ENCODE measurements around the gene NLRP14. TPM values are rescaled to one million over a fixed set of nuclear protein-coding genes. Genes with fewer than 3 reads are reported as not detected.

NLRP14 gene
- total and polyA plus RNA-seq, 2 experiments from 2014 or later = not detected

- Histone ChIP-seq H3K4me2 (ENCODE audit: unreplicated experiment) (no peak overlapping the region), H3K9me2 (ENCODE audit: insufficient read depth) (no peaks in the 10 kb centered on the region), H3K27me3 (replicated peaks; ENCODE audit: insufficient read depth) (no peaks in the 10 kb centered on the region), H3K4me3 (no peak overlapping the region), H3K4me1 (ENCODE audit: insufficient read depth) (no peaks in the 10 kb centered on the region), H3K9me3 (ENCODE audit: low read depth) (no peaks in the 10 kb centered on the region), H4K20me1 (ENCODE audit: insufficient read depth) (no peaks in the 10 kb centered on the region), H3K9ac (no peak overlapping the region), H3F3A (ENCODE audit: insufficient read depth) (no peaks in the 10 kb centered on the region), H2AFZ (no peak overlapping the region), H3K36me3 (ENCODE audit: low read depth) (no peaks in the 10 kb centered on the region), H3K27ac (no peak overlapping the region), H3K79me2 (ENCODE audit: insufficient read depth) (no peaks in the 10 kb centered on the region)
- in situ Hi-C loops (cut with MboI) = no loop called here
- WGBS, 2 experiments (ENCODE audit: low coverage in 1 of 2, low lambda C conversion rate in 2 of 2, missing lambda C conversion rate in 2 of 2) = 51 to 58% methylated on average over 4 of the region's 4 CpGs
- DNase-seq = no peak
- no peak for TF ChIP-seq EZH2 (IDR thresholded peaks at IDR 0.05; ENCODE audit: insufficient read depth, poor library complexity, severe bottlenecking)
- TF ChIP-seq EZH2phosphoT487 (IDR thresholded peaks at IDR 0.05; ENCODE audit: insufficient read depth, low read depth) = no peak
Observed at GRCh38 chr11:7080900-7081299, 60.6 kb downstream of the NLRP14 start.

- Histone ChIP-seq H3K27ac (no peak overlapping the region), H3K9me3 (ENCODE audit: low read depth) (no peaks in the 10 kb centered on the region), H3K4me2 (ENCODE audit: unreplicated experiment) (no peak overlapping the region), H3K4me3 (no peak overlapping the region), H3K4me1 (ENCODE audit: insufficient read depth) (no peaks in the 10 kb centered on the region), H3K79me2 (ENCODE audit: insufficient read depth) (no peaks in the 10 kb centered on the region), H3K9ac (no peak overlapping the region), H3K27me3 (replicated peaks; ENCODE audit: insufficient read depth) (no peaks in the 10 kb centered on the region), H3K36me3 (ENCODE audit: low read depth) (no peaks in the 10 kb centered on the region), H3K9me2 (ENCODE audit: insufficient read depth) (no peaks in the 10 kb centered on the region), H3F3A (ENCODE audit: insufficient read depth) (no peaks in the 10 kb centered on the region), H2AFZ (no peak overlapping the region), H4K20me1 (ENCODE audit: insufficient read depth) (no peaks in the 10 kb centered on the region)
- TF ChIP-seq EZH2phosphoT487 (IDR thresholded peaks at IDR 0.05; ENCODE audit: insufficient read depth, low read depth) = no peak
- TF ChIP-seq EZH2 (IDR thresholded peaks at IDR 0.05; ENCODE audit: insufficient read depth, poor library complexity, severe bottlenecking) = no peak
- 53 to 71% methylated on average over 1 of the region's 1 CpG for WGBS, 2 experiments (ENCODE audit: low coverage in 1 of 2, low lambda C conversion rate in 2 of 2, missing lambda C conversion rate in 2 of 2)
- in situ Hi-C loops (cut with MboI) = no loop called here
- no peak for DNase-seq
Observed at GRCh38 chr11:7081441-7081840, 61.2 kb downstream of the NLRP14 start.

- Histone ChIP-seq H3K9me3 (ENCODE audit: low read depth) (no peaks in the 10 kb centered on the region), H3K9ac (no peak within 1 kb of the TSS), H3K36me3 (ENCODE audit: low read depth) (no peaks in the 10 kb centered on the region), H3K9me2 (ENCODE audit: insufficient read depth) (no peaks in the 10 kb centered on the region), H2AFZ (no peak within 1 kb of the TSS), H3K79me2 (ENCODE audit: insufficient read depth) (no peaks in the 10 kb centered on the region), H4K20me1 (ENCODE audit: insufficient read depth) (no peaks in the 10 kb centered on the region), H3K4me3 (no peak within 1 kb of the TSS), H3K27ac (no peak within 1 kb of the TSS), H3F3A (ENCODE audit: insufficient read depth) (no peaks in the 10 kb centered on the region), H3K4me2 (ENCODE audit: unreplicated experiment) (no peak within 1 kb of the TSS), H3K4me1 (ENCODE audit: insufficient read depth) (no peaks in the 10 kb centered on the region), H3K27me3 (replicated peaks; ENCODE audit: insufficient read depth) (peaks cover 3% of the 10 kb centered on the region; the same call in 1 of the 2 replicates)
- TF ChIP-seq EZH2 (IDR thresholded peaks at IDR 0.05; ENCODE audit: insufficient read depth, poor library complexity, severe bottlenecking) (no peak), EZH2phosphoT487 (IDR thresholded peaks at IDR 0.05; ENCODE audit: insufficient read depth, low read depth) (no peak)
- no peak for DNase-seq
- WGBS, 2 experiments (ENCODE audit: low coverage in 1 of 2, low lambda C conversion rate in 2 of 2, missing lambda C conversion rate in 2 of 2) = 59 to 66% methylated on average over 45 of the region's 45 CpGs
- in situ Hi-C loops (cut with MboI) = no loop called here
Observed at GRCh38 chr11:7088921-7089320, 68.6 kb downstream of the NLRP14 start, which contains the start of gene RBMXL2. Gene RBMXL2, plus strand, starts transcription at chr11:7088998. Its CDS starts 123 bp downstream, at chr11:7089121.

GRCh38 chr11:7089328-7090251 lies 69.3 kb downstream of the NLRP14 start:
- 80 to 81% methylated on average over 65 to 111 of the region's 111 CpGs for WGBS, 2 experiments (ENCODE audit: low coverage in 1 of 2, low lambda C conversion rate in 2 of 2, missing lambda C conversion rate in 2 of 2)
- TF ChIP-seq EZH2phosphoT487 (IDR thresholded peaks at IDR 0.05; ENCODE audit: insufficient read depth, low read depth) = no peak
- TF ChIP-seq EZH2 (IDR thresholded peaks at IDR 0.05; ENCODE audit: insufficient read depth, poor library complexity, severe bottlenecking) = no peak
- no peak overlapping the region for H3K9ac ChIP-seq
- H3K27ac ChIP-seq = no peak overlapping the region
- peaks cover 9% of the 10 kb centered on the region; the same call in 1 of the 2 replicates for H3K27me3 ChIP-seq (replicated peaks; ENCODE audit: insufficient read depth)
- H3K4me2 ChIP-seq (ENCODE audit: unreplicated experiment) = no peak overlapping the region
- in situ Hi-C loops (cut with MboI) = loop anchor here (10.0 kb wide), 1 partner anchor 605 kb away; no protein-coding TSS in a partner anchor
- H3K9me2 ChIP-seq (ENCODE audit: insufficient read depth) = no peaks in the 10 kb centered on the region
- no peaks in the 10 kb centered on the region for H3K4me1 ChIP-seq (ENCODE audit: insufficient read depth)
- DNase-seq = no peak
- H3K79me2 ChIP-seq (ENCODE audit: insufficient read depth) = no peaks in the 10 kb centered on the region
- no peaks in the 10 kb centered on the region for H3K9me3 ChIP-seq (ENCODE audit: low read depth)
- H3K36me3 ChIP-seq (ENCODE audit: low read depth) = no peaks in the 10 kb centered on the region
- H3K4me3 ChIP-seq = no peak overlapping the region
- H2AFZ ChIP-seq = no peak overlapping the region
- no peaks in the 10 kb centered on the region for H4K20me1 ChIP-seq (ENCODE audit: insufficient read depth)
- no peaks in the 10 kb centered on the region for H3F3A ChIP-seq (ENCODE audit: insufficient read depth)
